IMR-90 (cell line): ENCODE measurements around the gene LSM14B. TPM values are rescaled to one million over a fixed set of nuclear protein-coding genes. Genes with fewer than 3 reads are reported as not detected.

Experiments
- ATAC-seq: fragments of 200-7000 bp; cut with Tn5 transposase; 2 replicates; pipeline ENCODE4 v1.9.1; 2020; ENCODE audit warnings: low read depth, mild to moderate bottlenecking, moderate library complexity
- BruUV-seq: library from RNA; stranded (reverse); fragments of 400-500 nt; replicated peaks from 2 replicates; lab custom pipeline; 2021; lab: Mats Ljungman, UMichigan
- CTCF ChIA-PET: fragments of 300-600 bp; formaldehyde crosslinking; extraction: SDS; loops from one replicate; lab custom pipeline; 2021; ENCODE audit warnings: antibody characterized with exemption; lab: Yijun Ruan, JAX
- POLR2A ChIA-PET: fragments of 300-600 bp; sonication (Branson Sonifier 250); formaldehyde crosslinking; loops from one replicate; lab custom pipeline; 2022; ENCODE audit warnings: antibody characterized with exemption; ENCODE audit not compliant: unreplicated experiment; lab: Charles Lee
- DNase-seq: peaks from one replicate; pipeline ENCODE4 v3.0.0; 2013
- H2AFZ ChIP-seq: replicated peaks from 2 replicates; pipeline ENCODE3; 2013; ENCODE audit warnings: low read length, mild to moderate bottlenecking; ENCODE audit not compliant: poor library complexity
- H2AK5ac ChIP-seq: 2 replicates; pipeline ENCODE4 v1.6.1; 2013; ENCODE audit warnings: low read depth, low read length, inconsistent platforms
- H2AK9ac ChIP-seq: replicated peaks from 2 replicates; pipeline ENCODE3; 2013; ENCODE audit warnings: mild to moderate bottlenecking, low read depth, low read length, moderate library complexity; ENCODE audit not compliant: poor library complexity
- H2BK120ac ChIP-seq: 2 replicates; pipeline ENCODE4 v1.6.1; 2013; ENCODE audit warnings: low read depth, low read length, inconsistent platforms
- H2BK15ac ChIP-seq: 3 replicates; pipeline ENCODE4 v1.6.1; 2013; ENCODE audit warnings: low read depth, low read length, inconsistent platforms
- H2BK20ac ChIP-seq: 2 replicates; pipeline ENCODE4 v1.6.1; 2013; ENCODE audit warnings: low read depth, mild to moderate bottlenecking, inconsistent platforms, low read length, moderate library complexity
- H2BK5ac ChIP-seq: 2 replicates; pipeline ENCODE4 v1.6.1; 2013; ENCODE audit warnings: mild to moderate bottlenecking, low read depth, low read length, inconsistent platforms; ENCODE audit not compliant: poor library complexity, severe bottlenecking
- H3K14ac ChIP-seq: replicated peaks from 2 replicates; pipeline ENCODE4 v1.6.1; 2013; ENCODE audit warnings: low read depth, low read length, inconsistent platforms
- H3K18ac ChIP-seq: 2 replicates; pipeline ENCODE4 v1.6.1; 2013; ENCODE audit warnings: low read depth, low read length, control low read depth
- H3K23ac ChIP-seq: 2 replicates; pipeline ENCODE4 v1.6.1; 2013; ENCODE audit warnings: low read depth, low read length, inconsistent platforms
- H3K27ac ChIP-seq: 2 replicates; pipeline ENCODE4 v1.5.1; 2013; ENCODE audit warnings: mild to moderate bottlenecking, control low read depth, low read length; ENCODE audit not compliant: insufficient read depth
- H3K27me3 ChIP-seq: 2 replicates; pipeline ENCODE4 v1.6.1; 2013; ENCODE audit warnings: low read length; ENCODE audit not compliant: control insufficient read depth, insufficient read depth
- H3K36me3 ChIP-seq: 2 replicates; pipeline ENCODE4 v1.6.1; 2013; ENCODE audit warnings: low read length, mixed read lengths; ENCODE audit not compliant: control insufficient read depth, insufficient read depth
- H3K4ac ChIP-seq: 2 replicates; pipeline ENCODE4 v1.6.1; 2013; ENCODE audit warnings: low read depth, low read length, inconsistent platforms
- H3K4me1 ChIP-seq: 2 replicates; pipeline ENCODE4 v1.6.1; 2013; ENCODE audit warnings: low read length, mixed read lengths; ENCODE audit not compliant: control insufficient read depth, insufficient read depth
- H3K4me2 ChIP-seq: 2 replicates; pipeline ENCODE4 v1.6.1; 2013; ENCODE audit warnings: low read depth, mild to moderate bottlenecking, control low read depth, low read length, moderate library complexity
- H3K4me3 ChIP-seq: 2 replicates; pipeline ENCODE4 v1.5.1; 2013; ENCODE audit warnings: low read depth, mild to moderate bottlenecking, control low read depth, low read length, moderate library complexity; ENCODE audit not compliant: insufficient read depth
- H3K56ac ChIP-seq: 2 replicates; pipeline ENCODE4 v1.6.1; 2013; ENCODE audit warnings: low read length, inconsistent platforms; ENCODE audit not compliant: insufficient read depth; ENCODE audit errors: extremely low read depth
- H3K79me1 ChIP-seq, 2 experiments: 2 replicates each; pipeline ENCODE4 v1.6.1; 2013; ENCODE audit warnings: low read length in 2 of 2, inconsistent platforms in 1 of 2, low read depth in 1 of 2
- H3K9ac ChIP-seq: 2 replicates; pipeline ENCODE4 v1.6.1; 2013; ENCODE audit warnings: low read depth, low read length, control low read depth
- H3K9me1 ChIP-seq: 2 replicates; pipeline ENCODE4 v1.6.1; 2013; ENCODE audit warnings: low read length, inconsistent platforms; ENCODE audit not compliant: insufficient read depth
- H3K9me3 ChIP-seq: 2 replicates; pipeline ENCODE4 v1.6.1; 2013; ENCODE audit warnings: low read length; ENCODE audit not compliant: control insufficient read depth, insufficient read depth
- H4K20me1 ChIP-seq: 2 replicates; pipeline ENCODE4 v1.6.1; 2013; ENCODE audit warnings: low read length, inconsistent platforms; ENCODE audit not compliant: insufficient read depth
- H4K5ac ChIP-seq: 2 replicates; pipeline ENCODE4 v1.6.1; 2013; ENCODE audit warnings: mild to moderate bottlenecking, low read depth, low read length, control low read depth
- H4K8ac ChIP-seq, 2 experiments: 2 replicates each; pipeline ENCODE4 v1.6.1; 2013; ENCODE audit warnings: low read depth in 2 of 2, low read length in 2 of 2, control low read depth in 1 of 2, inconsistent platforms in 1 of 2
- H4K91ac ChIP-seq: 2 replicates; pipeline ENCODE4 v1.6.1; 2013; ENCODE audit warnings: low read depth, low read length, inconsistent platforms; ENCODE audit not compliant: insufficient read depth
- CHD1 ChIP-seq: IDR thresholded peaks from 2 replicates; pipeline ENCODE4 v1.6.1; 2012; ENCODE audit warnings: low read depth, low read length, improper control_type of control experiment
- MAZ ChIP-seq: IDR thresholded peaks from 2 replicates; pipeline ENCODE4 v1.6.1; 2012; ENCODE audit warnings: low read depth, mild to moderate bottlenecking, low read length, improper control_type of control experiment, moderate library complexity, borderline replicate concordance
- MXI1 ChIP-seq: IDR thresholded peaks from 2 replicates; pipeline ENCODE4 v1.6.1; 2012; ENCODE audit warnings: low read depth, mild to moderate bottlenecking, low read length, moderate library complexity, borderline replicate concordance
- POLR2A ChIP-seq: IDR thresholded peaks from 2 replicates; pipeline ENCODE4 v1.6.1; 2012; ENCODE audit warnings: mild to moderate bottlenecking, low read depth, low read length
- RCOR1 ChIP-seq: IDR thresholded peaks from 2 replicates; pipeline ENCODE4 v1.6.1; 2012; ENCODE audit warnings: mild to moderate bottlenecking, low read length, improper control_type of control experiment; ENCODE audit not compliant: insufficient replicate concordance
- RFX5 ChIP-seq: IDR thresholded peaks from 2 replicates; pipeline ENCODE4 v1.8.0; 2012; ENCODE audit warnings: low read depth, mild to moderate bottlenecking, low read length, moderate library complexity
- SMC3 ChIP-seq: fragments of 150-350 bp; IDR thresholded peaks from 2 replicates; pipeline ENCODE4 v1.6.1; 2016; ENCODE audit warnings: low read depth, mild to moderate bottlenecking, antibody characterized with exemption, low read length, moderate library complexity
- WGBS, 2 experiments: methylation state at CpG; one replicate each; pipeline versions ENCODE4 v1.1.5 to v1.1.7; 2013; ENCODE audit warnings: missing lambda C conversion rate in 2 of 2; ENCODE audit not compliant: insufficient read length in 1 of 2; ENCODE audit errors: extremely low coverage in 2 of 2; 5-methylcytosine and 5-hydroxymethylcytosine counted together
- dilution Hi-C: fragments of 300-500 bp; cut with HindIII; formaldehyde crosslinking; loops from one replicate; pipeline ENCODE4 v1.14.3; 2018; ENCODE audit warnings: low sequenced_read_pairs; ENCODE audit not compliant: unreplicated experiment
- in situ Hi-C: fragments of 300-500 bp; cut with MboI; formaldehyde crosslinking; loops from 3 replicates; pipeline ENCODE4 v1.14.3; 2019; ENCODE audit warnings: low sequenced_read_pairs, inconsistent platforms, mixed read lengths
- intact Hi-C: fragments of 100-400 bp; cut with micrococcal nuclease; formaldehyde crosslinking; loops from 2 replicates; pipeline ENCODE4 v1.10.0; 2022
- polyA plus RNA-seq, 3 experiments: library from polyadenylated mRNA; depleted of rRNA; stranded (reverse); fragments of >200 nt; gene quantifications; 2 replicates each; pipeline ENCODE4 v1.2.3, GENCODE V29; 2012; ENCODE audit warnings: low replicate concordance in 1 of 3
- total RNA-seq: library from RNA; depleted of rRNA; stranded (reverse); fragments of >200 nt; gene quantifications from 2 replicates; pipeline ENCODE4 v1.2.3, GENCODE V29; 2012
- TF ChIP-seq, protein P1 (sequence below): conservative IDR thresholded peaks from 2 replicates; pipeline ENCODE4 v1.5.1; 2012; ENCODE audit warnings: mild to moderate bottlenecking, low read depth, low read length, improper control_type of control experiment
- TF ChIP-seq, protein P2 (sequence below): fragments of 150-350 bp; IDR thresholded peaks from 2 replicates; pipeline ENCODE4 v1.6.1; 2017; ENCODE audit warnings: mild to moderate bottlenecking, antibody characterized with exemption, low read length, low read depth

Gene LSM14B
- total and polyA plus RNA-seq, 2 of the 4 experiments (the other 2 are of a cell fraction), result 23.7 to 41.1 TPM

DNA sequence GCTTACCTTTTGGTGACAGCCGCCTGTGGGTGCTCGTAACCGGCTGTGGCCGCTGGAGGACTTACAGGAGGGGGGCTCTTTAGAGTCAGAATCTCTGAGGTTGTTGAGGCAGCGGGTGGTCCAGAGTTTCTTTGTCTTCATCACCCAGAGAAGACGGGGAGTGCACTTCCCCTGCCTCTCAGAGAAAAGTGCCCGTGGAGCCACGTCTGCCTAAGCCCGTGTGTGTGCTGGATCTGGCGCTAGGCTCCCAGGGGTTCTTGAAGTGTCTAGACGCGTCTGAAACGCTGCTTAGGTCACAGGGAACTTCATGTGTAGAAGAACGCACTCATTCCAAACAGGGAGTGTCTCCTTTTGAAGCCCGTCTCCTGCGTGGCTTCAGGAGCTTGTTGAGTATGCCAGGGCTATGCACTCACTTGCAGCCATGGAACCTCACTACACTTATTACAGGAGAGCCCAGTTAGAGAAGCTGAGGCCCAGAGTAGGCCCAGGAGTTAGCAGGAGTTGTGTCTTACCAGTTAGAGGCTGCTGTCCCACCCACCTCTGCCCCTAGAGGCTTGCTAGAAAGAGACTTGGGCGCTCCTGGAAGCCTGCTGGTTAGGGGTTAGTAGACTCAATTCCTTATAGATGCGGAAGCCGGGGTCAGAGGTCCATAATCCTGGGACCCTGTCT, 1.3 kb downstream of the LSM14B start:
- H3K4ac ChIP-seq, result peak overlapping the region; percentile 59
- peak overlapping the region; percentile 93 for H3K4me2 ChIP-seq
- H3K56ac ChIP-seq, result no peak overlapping the region
- H2BK15ac ChIP-seq, result no peak overlapping the region
- peak overlapping the region; percentile 68 for H3K14ac ChIP-seq
- peak overlapping the region; percentile 68 for H2AFZ ChIP-seq
- H2BK120ac ChIP-seq, result no peak overlapping the region
- TF ChIP-seq RFX5 (no peak), CHD1 (no peak), POLR2A (peak; percentile 58), MXI1 (0 out of 2 replicates have a peak, but pooled peaks have one; percentile 24), SMC3 (peak; percentile 2; the same call in 1 of the 2 replicates), MAZ (no peak), RCOR1 (no peak)
- TF ChIP-seq, protein P1, sequence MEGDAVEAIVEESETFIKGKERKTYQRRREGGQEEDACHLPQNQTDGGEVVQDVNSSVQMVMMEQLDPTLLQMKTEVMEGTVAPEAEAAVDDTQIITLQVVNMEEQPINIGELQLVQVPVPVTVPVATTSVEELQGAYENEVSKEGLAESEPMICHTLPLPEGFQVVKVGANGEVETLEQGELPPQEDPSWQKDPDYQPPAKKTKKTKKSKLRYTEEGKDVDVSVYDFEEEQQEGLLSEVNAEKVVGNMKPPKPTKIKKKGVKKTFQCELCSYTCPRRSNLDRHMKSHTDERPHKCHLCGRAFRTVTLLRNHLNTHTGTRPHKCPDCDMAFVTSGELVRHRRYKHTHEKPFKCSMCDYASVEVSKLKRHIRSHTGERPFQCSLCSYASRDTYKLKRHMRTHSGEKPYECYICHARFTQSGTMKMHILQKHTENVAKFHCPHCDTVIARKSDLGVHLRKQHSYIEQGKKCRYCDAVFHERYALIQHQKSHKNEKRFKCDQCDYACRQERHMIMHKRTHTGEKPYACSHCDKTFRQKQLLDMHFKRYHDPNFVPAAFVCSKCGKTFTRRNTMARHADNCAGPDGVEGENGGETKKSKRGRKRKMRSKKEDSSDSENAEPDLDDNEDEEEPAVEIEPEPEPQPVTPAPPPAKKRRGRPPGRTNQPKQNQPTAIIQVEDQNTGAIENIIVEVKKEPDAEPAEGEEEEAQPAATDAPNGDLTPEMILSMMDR, result 0 out of 2 replicates have a peak, but pooled peaks have one; percentile 19
- TF ChIP-seq, protein P2, sequence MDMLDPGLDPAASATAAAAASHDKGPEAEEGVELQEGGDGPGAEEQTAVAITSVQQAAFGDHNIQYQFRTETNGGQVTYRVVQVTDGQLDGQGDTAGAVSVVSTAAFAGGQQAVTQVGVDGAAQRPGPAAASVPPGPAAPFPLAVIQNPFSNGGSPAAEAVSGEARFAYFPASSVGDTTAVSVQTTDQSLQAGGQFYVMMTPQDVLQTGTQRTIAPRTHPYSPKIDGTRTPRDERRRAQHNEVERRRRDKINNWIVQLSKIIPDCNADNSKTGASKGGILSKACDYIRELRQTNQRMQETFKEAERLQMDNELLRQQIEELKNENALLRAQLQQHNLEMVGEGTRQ, result no peak
- H3K18ac ChIP-seq, result no peak overlapping the region
- no peak overlapping the region for H4K91ac ChIP-seq
- ATAC-seq (no peak), DNase-seq (peak; percentile 51)
- peaks cover 31 to 51% of the 10 kb centered on the region in 2 experiments for H3K79me1 ChIP-seq
- peaks cover 34% of the 10 kb centered on the region for H3K36me3 ChIP-seq
- in situ Hi-C loops (no loop called here), intact Hi-C loops (loop anchor here (1.0 kb wide), 2 partner anchors 97 to 113 kb away; no protein-coding TSS in a partner anchor), dilution Hi-C loops (no loop called here)
- ChIA-PET CTCF (no interaction called here), POLR2A (no interaction called here)
- no peak overlapping the region for H4K5ac ChIP-seq
- H4K8ac ChIP-seq, result no peak overlapping the region
- BruUV-seq, result no TSS peak
- peak overlapping the region; percentile 58 for H3K9ac ChIP-seq
- H2AK5ac ChIP-seq, result peak overlapping the region; percentile 15; the same call in 1 of the 2 replicates
- peaks cover 11% of the 10 kb centered on the region for H3K4me1 ChIP-seq
- H2AK9ac ChIP-seq, result peak overlapping the region; percentile 91
- peaks cover 15% of the 10 kb centered on the region for H3K9me1 ChIP-seq
- H3K23ac ChIP-seq, result peak overlapping the region; percentile 53
- no peak overlapping the region for H2BK5ac ChIP-seq
- 40% methylated on average over 1 of the region's 19 CpGs; no CpG with 5 or more reads in 1 of the 2 experiments for WGBS, 2 experiments
- H3K27me3 ChIP-seq, result peaks cover 6% of the 10 kb centered on the region
- peak overlapping the region; percentile 23 for H3K27ac ChIP-seq
- peak overlapping the region; percentile 100 for H3K4me3 ChIP-seq
- H4K20me1 ChIP-seq, result peaks cover 30% of the 10 kb centered on the region
- H2BK20ac ChIP-seq, result no peak overlapping the region
- H3K9me3 ChIP-seq, result no peaks in the 10 kb centered on the region
